Nephron progenitor cell (in vitro differentiated cells): ENCODE data around the gene FAM9A.
"Not testable (repeated sequence)": the region's sequence is repeated elsewhere in the genome, so short reads cannot be mapped to it uniquely, and the experiment has no call there.

ENCODE experiments used
- DNase-seq: peaks from one replicate; pipeline ENCODE4 v3.0.0; 2021
- H3K27ac Mint-ChIP-seq: 2 replicates; pipeline ENCODE4 v1.8.0; 2021; ENCODE audit warnings: mild to moderate bottlenecking, moderate library complexity, mixed read lengths
- H3K27me3 Mint-ChIP-seq: 2 replicates; pipeline ENCODE4 v1.8.0; 2021; ENCODE audit warnings: mild to moderate bottlenecking, low read depth, mixed read lengths; ENCODE audit not compliant: poor library complexity
- H3K36me3 Mint-ChIP-seq: 2 replicates; pipeline ENCODE4 v1.8.0; 2021; ENCODE audit warnings: low read depth, mixed read lengths
- H3K4me1 Mint-ChIP-seq: 2 replicates; pipeline ENCODE4 v1.8.0; 2021; ENCODE audit warnings: mixed read lengths
- H3K4me3 Mint-ChIP-seq: 2 replicates; pipeline ENCODE4 v1.8.0; 2021; ENCODE audit warnings: mild to moderate bottlenecking, moderate library complexity, mixed read lengths
- H3K9me3 Mint-ChIP-seq: 2 replicates; pipeline ENCODE4 v1.8.0; 2021; ENCODE audit warnings: mild to moderate bottlenecking, moderate library complexity, mixed read lengths
- CTCF ChIP-seq: fragments of 200-600 bp; sonication (generic); IDR thresholded peaks from 2 replicates; pipeline ENCODE4 v1.5.0; 2021; ENCODE audit warnings: antibody characterized with exemption

The FAM9A gene

GRCh38 chrX:8803326-8803725 is 2.1 kb upstream of the FAM9A start:
- no peaks in the 10 kb centered on the region for H3K27me3 Mint-ChIP-seq
- no peaks in the 10 kb centered on the region for H3K36me3 Mint-ChIP-seq
- TF ChIP-seq CTCF = no peak
- peaks cover 13% of the 10 kb centered on the region for H3K9me3 Mint-ChIP-seq
- no peak overlapping the region for H3K27ac Mint-ChIP-seq
- no peak for DNase-seq
- no peaks in the 10 kb centered on the region for H3K4me1 Mint-ChIP-seq
- no peak overlapping the region for H3K4me3 Mint-ChIP-seq

GRCh38 chrX:8800351-8800750 is 832 bp downstream of the FAM9A start:
- H3K4me1 Mint-ChIP-seq, DNase-seq, H3K27ac Mint-ChIP-seq, H3K27me3 Mint-ChIP-seq, H3K4me3 Mint-ChIP-seq, H3K36me3 Mint-ChIP-seq: not testable (repeated sequence)
- peaks cover 13% of the 10 kb centered on the region for H3K9me3 Mint-ChIP-seq

- DNase-seq, H3K4me3 Mint-ChIP-seq, H3K27ac Mint-ChIP-seq, H3K36me3 Mint-ChIP-seq, H3K4me1 Mint-ChIP-seq: not testable (repeated sequence)
- H3K9me3 Mint-ChIP-seq = peaks cover 13% of the 10 kb centered on the region
- H3K27me3 Mint-ChIP-seq = peaks cover 12% of the 10 kb centered on the region
Observed at GRCh38 chrX:8799281-8799680, 1.9 kb downstream of the FAM9A start.

GRCh38 chrX:8798702-8799101 is 2.5 kb downstream of the FAM9A start:
- H3K4me1 Mint-ChIP-seq, DNase-seq, H3K27ac Mint-ChIP-seq, H3K4me3 Mint-ChIP-seq, H3K36me3 Mint-ChIP-seq: not testable (repeated sequence)
- peaks cover 12% of the 10 kb centered on the region for H3K27me3 Mint-ChIP-seq
- peaks cover 12% of the 10 kb centered on the region for H3K9me3 Mint-ChIP-seq

GRCh38 chrX:8787119-8787518 is 14.1 kb downstream of the FAM9A start:
- H3K4me1 Mint-ChIP-seq, H3K27ac Mint-ChIP-seq, H3K27me3 Mint-ChIP-seq, DNase-seq, H3K4me3 Mint-ChIP-seq, H3K36me3 Mint-ChIP-seq: not testable (repeated sequence)
- H3K9me3 Mint-ChIP-seq = peaks cover 14% of the 10 kb centered on the region

- Mint-ChIP-seq H3K9me3 (peaks cover 16% of the 10 kb centered on the region), H3K4me1 (no peaks in the 10 kb centered on the region), H3K4me3 (no peak overlapping the region), H3K27ac (no peak overlapping the region), H3K27me3 (no peaks in the 10 kb centered on the region), H3K36me3 (no peaks in the 10 kb centered on the region)
- DNase-seq = no peak
- TF ChIP-seq CTCF = no peak
Observed at GRCh38 chrX:8784162-8784561, 17.0 kb downstream of the FAM9A start.

GRCh38 chrX:8783714-8784098 is 17.5 kb downstream of the FAM9A start:
- H3K36me3 Mint-ChIP-seq = no peaks in the 10 kb centered on the region
- H3K4me1 Mint-ChIP-seq = no peaks in the 10 kb centered on the region
- H3K27ac Mint-ChIP-seq = no peak overlapping the region
- H3K27me3 Mint-ChIP-seq = peaks cover under 1% of the 10 kb centered on the region
- no peak overlapping the region for H3K4me3 Mint-ChIP-seq
- no peak for TF ChIP-seq CTCF
- peaks cover 16% of the 10 kb centered on the region for H3K9me3 Mint-ChIP-seq
- no peak for DNase-seq

GRCh38 chrX:8783097-8783713 is 18.0 kb downstream of the FAM9A start:
- Mint-ChIP-seq H3K27ac (no peak overlapping the region), H3K4me1 (no peaks in the 10 kb centered on the region), H3K4me3 (no peak overlapping the region), H3K9me3 (peaks cover 16% of the 10 kb centered on the region), H3K36me3 (no peaks in the 10 kb centered on the region), H3K27me3 (peaks cover 3% of the 10 kb centered on the region)
- TF ChIP-seq CTCF = no peak
- peak; percentile 14 for DNase-seq
